ENCODE data around the gene PAQR5.
A peak's percentile ranks its signal among the peaks of the same experiment; 100 is the strongest.
"Not testable (repeated sequence)": the region's sequence is repeated elsewhere in the genome, so short reads cannot be mapped to it uniquely, and the experiment has no call there.

Gene PAQR5

DNA sequence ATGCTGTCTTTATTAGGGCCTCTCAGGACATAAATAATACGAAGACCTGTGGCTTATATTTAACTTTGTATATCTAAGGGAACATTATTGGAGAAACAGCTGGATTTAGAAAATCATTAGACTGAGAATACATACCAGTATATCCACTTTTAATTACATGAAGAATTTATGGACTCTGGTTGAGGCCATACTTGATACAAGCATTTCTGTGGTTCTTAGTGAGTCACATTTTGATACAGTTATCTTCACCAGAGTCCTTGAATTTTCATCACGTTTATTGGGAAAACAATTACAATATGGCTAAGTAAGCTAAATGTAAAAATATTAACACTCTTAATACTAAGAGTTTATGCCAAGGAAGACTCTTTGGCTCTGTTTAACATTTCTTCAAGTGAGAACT lies 125.3 kb downstream of the PAQR5 start:
- no peak for DNase-seq (ENCODE audit: low read depth in 2 of 2)

GRCh38 chr15:69424748-69425413 lies 126.2 kb downstream of the PAQR5 start:
- DNase-seq (ENCODE audit: low read depth in 2 of 2): no peak

GRCh38 chr15:69433831-69434230 lies 135.1 kb downstream of the PAQR5 start:
- DNase-seq (ENCODE audit: low read depth in 2 of 2): no peak

DNA sequence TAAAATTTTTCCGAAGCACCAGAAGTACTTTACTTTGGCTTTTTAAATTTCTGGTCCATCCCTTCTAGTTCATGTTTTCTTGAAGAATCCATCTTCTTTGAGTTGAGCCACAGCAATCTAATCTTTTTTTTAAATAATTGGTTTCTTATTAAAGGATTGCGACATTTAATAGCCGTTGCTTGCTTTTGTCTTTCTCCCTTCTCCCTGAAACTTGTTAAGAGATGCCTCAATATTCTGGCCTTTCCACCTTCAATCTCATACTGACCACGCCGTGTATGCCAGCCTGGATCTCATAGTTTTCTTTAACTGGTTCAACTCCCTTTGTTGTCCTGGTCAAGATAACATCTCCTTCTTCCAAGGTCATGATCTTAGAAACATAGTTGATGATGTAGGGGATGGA lies 135.5 kb downstream of the PAQR5 start:
- DNase-seq (ENCODE audit: low read depth in 2 of 2): no peak

- DNase-seq (ENCODE audit: low read depth in 2 of 2): no peak
These were observed 136.0 kb downstream of the PAQR5 start for GRCh38 chr15:69434679-69435078.

- DNase-seq (ENCODE audit: low read depth in 2 of 2): no peak
These were observed 137.3 kb downstream of the PAQR5 start for GRCh38 chr15:69435985-69436384.

GRCh38 chr15:69436951-69437350 lies 138.2 kb downstream of the PAQR5 start:
- no peak for DNase-seq (ENCODE audit: low read depth in 2 of 2)

DNA sequence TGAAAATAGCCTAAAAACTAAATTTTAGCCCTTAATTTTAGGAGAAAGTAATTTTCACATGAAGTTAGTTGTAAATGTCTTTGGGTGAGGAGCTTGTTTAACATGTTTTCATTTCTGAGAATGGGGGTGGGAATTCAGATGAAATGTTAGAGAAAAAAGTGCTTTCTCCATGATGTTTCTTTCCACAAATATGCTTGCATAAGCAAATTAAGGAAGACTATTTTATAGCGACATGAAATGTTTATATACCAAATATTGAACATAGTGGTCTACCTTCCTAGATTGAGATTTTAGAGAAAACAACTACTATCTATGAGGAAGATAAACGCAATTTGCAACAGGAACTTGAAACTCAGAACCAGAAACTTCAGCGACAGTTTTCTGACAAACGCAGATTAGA lies 140.9 kb downstream of the PAQR5 start:
- DNase-seq (ENCODE audit: low read depth in 2 of 2): no peak

DNA sequence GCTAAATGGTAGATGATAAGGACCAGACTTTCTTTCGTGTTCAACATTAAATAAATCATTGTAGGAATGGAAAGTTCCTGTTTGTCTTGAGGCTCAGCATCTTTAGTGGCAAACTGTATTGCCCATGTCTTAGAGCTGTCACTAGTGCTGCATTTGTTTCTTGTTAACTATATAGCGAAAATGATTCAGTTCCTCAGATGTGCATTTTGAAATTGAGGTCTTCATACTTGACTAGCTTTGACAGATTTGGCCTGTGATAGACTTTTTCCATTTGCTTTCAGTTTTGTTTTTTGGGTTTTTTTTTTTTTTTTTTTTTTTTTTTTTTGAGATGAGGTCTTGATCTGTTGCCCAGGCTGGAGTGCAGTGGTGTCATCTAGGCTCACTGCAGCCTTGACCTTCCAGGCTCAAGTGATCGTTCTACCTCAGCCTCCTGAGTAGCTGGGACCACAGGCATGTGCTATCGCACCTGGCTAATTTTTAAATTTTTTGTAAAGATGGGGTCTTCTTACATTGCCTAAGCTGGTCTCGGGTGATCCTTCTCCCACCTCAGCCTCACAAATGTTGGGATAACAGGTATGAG lies 144.4 kb downstream of the PAQR5 start:
- DNase-seq (ENCODE audit: low read depth in 2 of 2): no peak

GRCh38 chr15:69444686-69445085 lies 146.0 kb downstream of the PAQR5 start:
- DNase-seq (ENCODE audit: low read depth in 2 of 2): no peak

DNA sequence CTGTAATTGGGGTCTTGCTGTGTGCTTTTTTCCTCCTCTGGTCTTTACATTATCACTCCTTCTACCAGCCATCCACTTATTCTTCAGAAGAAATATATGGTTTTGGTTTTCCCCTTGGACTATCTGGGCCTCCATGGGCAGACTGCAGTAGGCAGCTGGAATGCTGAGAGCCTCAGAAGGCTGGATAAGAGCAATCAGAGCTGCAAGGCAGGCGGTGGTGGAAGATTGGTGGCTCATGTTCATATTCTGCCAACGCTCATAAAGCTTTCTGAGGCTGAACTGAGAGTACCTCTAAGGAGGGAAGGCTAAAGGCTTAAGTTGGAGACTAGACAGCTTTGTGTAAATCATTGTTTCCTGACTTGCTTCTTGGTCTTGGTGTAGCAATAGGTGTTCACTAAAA lies 148.2 kb downstream of the PAQR5 start:
- no peak for DNase-seq (ENCODE audit: low read depth in 2 of 2)

GRCh38 chr15:69450221-69450620 lies 151.5 kb downstream of the PAQR5 start:
- not testable (repeated sequence) for DNase-seq (ENCODE audit: low read depth in 2 of 2)

DNA sequence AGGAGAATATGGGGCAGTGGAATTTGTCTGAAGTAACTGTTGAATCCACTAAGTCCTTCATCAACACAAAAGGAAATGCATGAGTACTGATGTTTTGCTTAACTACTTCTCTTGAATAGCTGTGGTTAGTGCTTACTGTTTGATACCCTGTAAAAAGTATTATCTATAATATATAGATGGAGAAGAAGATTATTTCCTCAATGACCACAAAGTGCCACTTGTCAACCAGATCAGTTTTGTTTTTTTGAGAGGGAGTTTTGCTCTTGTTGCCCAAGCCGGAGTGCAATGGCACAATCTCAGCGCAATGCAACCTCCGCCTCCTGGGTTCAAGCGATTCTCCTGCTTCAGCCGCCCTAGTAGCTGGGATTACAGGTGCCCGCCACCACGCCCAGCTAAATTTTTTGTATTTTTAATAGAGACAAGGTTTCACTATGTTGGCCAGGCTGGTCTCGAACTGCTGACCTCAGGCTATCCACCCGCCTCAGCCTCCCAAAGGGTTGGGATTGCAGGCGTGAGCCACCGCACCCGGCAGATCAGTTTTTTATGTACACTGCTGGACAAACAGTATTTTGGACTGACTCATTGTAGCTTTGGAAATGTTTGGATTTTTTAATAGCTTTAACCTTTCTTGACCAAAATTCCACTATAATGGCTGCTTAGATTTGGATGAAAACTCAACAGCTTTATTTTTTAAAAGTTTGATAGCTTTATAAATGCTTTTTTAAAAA lies 152.4 kb downstream of the PAQR5 start:
- DNase-seq (ENCODE audit: low read depth in 2 of 2): no peak

- no peak for DNase-seq (ENCODE audit: low read depth in 2 of 2)
These were observed 153.4 kb downstream of the PAQR5 start for GRCh38 chr15:69451951-69452691.

- peak; percentile 87 to 90 for DNase-seq (ENCODE audit: low read depth in 2 of 2)
These were observed 154.2 kb downstream of the PAQR5 start, which contains the start of gene RPLP1 for GRCh38 chr15:69452692-69453521. TSS of gene RPLP1 (plus strand) at chr15:69452818. CDS start at chr15:69452949, 131 bp downstream.

DNA sequence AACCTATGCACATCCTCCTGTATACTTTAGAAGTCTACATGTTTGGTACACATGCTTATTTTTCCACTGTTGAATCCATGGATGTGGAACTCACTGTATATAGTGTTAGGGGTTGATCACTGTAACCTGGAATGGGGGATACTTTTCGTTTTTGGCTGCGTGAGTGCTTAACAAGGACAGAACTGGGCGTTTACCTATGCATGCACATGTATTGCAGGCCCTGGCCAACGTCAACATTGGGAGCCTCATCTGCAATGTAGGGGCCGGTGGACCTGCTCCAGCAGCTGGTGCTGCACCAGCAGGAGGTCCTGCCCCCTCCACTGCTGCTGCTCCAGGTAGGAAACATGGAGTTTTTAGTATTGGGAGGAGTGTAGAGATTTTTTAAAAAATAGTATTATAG lies 156.2 kb downstream of the PAQR5 start:
- no peak for DNase-seq (ENCODE audit: low read depth in 2 of 2)

DNA sequence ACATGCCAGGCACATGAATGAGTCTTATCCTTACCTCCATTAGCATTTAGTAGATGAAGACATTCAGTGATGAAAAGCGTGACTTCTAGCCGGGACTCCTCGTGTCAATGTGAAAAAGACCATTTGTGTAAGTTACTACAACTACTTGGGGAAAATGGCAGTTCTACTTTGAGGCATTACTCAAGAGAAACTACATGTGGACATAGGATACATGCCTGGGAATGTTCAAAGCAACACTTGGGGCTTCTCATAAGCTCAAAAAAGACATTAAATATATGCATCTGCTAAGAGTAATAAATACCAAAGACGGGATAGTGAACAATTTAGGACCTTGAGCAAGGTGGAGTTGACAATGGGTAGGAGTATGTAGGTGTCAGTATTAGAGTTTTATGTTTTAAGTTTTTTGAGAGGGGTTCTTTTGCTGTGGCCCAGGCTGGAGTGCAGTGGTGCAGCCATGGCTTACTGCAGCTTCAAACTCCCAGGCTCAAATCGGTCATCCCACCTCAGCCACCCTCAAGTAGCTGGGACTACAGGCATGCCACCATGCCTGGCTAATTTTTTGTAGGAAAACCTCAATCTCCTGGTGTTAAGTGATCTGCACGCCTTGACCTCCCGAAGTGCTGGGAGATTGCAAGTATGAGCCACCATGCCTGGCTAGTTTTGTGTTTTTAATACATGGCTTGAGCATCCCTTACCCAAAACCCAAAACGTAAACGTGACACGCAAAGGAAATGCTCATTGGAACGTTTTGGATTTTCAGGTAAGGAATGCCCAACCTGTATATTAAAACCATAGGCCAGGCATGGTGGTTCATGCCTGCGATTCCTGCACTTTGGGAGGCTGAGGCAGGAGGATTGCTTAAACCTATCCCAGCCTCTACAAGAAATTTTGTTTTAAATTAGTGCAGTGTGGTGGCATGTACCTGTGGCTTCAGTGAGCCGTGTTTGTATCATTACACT lies 157.8 kb downstream of the PAQR5 start:
- DNase-seq (ENCODE audit: low read depth in 2 of 2): no peak

All from stimulated activated CD8-positive, alpha-beta memory T cell treated with anti-CD3 and anti-CD28 coated beads, Interleukin-15, amount 100 ng/mL, for 48 hours (primary cell).